HK-2 (cell line): ENCODE data around the gene RAB8A.
"Not testable (repeated sequence)": the region's sequence is repeated elsewhere in the genome, so short reads cannot be mapped to it uniquely, and the experiment has no call there.

ENCODE experiments used
- DNase-seq: peaks from one replicate; pipeline ENCODE4 v3.0.0-alpha.2; 2018; ENCODE audit not compliant: unreplicated experiment

RAB8A gene

DNA sequence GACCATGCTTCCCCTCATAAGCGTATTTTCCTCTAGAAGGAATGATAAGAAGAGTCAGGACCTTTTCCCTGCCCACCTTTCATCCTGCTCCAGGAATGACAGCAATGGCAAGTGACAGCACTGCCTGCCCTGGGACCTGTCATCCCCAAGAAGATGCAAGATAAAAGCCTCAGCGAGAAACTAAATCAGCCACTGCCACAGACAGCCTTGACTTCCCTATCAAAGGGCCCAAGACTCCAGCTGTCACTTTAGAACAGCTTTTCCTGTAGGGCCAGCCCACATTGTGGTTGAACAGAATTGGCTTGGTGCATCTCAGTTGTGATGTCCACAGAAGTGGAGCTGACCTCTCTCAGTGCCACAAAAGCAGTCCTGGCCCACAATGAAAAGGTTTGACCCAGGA lies 1.1 kb downstream of the RAB8A start:
- DNase-seq: no peak

- DNase-seq: no peak
Measured at GRCh38 chr19:16113727-16114126, 2.0 kb downstream of the RAB8A start.

GRCh38 chr19:16115301-16116039 lies 3.8 kb downstream of the RAB8A start:
- no peak for DNase-seq

- no peak for DNase-seq
Measured at GRCh38 chr19:16116067-16116466, 4.4 kb downstream of the RAB8A start.

DNA sequence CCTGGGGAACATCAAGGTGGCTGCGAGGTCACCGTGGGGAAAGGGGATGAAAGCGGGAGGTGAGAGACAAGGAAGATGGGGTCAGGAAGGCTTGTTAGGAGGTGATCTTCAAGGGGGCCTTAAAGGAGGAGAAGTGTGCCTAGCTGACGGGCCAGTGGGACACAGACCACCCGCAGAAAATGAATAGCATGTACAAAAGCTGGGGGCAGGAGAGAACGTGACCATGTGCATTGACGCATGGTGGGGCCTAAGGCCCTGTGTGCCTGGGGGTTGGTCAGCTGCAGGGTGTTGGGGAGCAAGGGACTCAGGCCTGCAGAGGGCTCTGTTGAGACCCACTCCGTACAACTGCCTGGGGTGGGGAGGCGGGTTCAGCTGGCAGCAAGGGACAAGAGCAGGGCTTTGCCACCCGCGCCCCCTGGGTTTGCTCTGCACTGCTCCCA lies 5.9 kb downstream of the RAB8A start:
- DNase-seq: no peak

DNA sequence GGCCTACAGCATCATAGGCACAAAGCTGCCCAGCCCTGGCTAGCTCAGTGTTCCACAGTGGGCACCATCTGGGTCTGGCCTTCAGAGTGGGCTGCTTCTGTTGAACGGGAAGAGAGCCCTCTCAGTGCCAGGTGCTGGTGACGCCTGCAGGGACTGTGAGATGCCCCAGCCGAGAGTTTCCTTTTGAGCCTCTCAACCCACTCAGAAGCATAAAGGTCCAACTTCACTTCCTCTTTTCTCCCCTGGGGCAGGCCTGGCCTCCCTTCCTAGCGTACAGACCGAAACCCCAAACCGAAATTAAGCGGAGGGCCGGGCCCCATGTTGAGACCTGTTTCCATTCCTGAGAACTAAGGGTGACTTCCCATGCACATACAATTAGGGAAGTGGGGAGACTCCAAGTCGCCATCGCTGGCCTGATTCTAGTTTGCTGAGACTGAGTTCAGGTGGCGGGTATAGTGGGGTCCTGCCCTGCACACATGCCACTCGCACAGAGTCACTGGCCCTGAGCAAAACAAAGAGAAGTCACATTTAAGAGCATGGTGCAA lies 6.9 kb downstream of the RAB8A start:
- no peak for DNase-seq

- not testable (repeated sequence) for DNase-seq
Measured at GRCh38 chr19:16119075-16119857, 7.6 kb downstream of the RAB8A start.

DNA sequence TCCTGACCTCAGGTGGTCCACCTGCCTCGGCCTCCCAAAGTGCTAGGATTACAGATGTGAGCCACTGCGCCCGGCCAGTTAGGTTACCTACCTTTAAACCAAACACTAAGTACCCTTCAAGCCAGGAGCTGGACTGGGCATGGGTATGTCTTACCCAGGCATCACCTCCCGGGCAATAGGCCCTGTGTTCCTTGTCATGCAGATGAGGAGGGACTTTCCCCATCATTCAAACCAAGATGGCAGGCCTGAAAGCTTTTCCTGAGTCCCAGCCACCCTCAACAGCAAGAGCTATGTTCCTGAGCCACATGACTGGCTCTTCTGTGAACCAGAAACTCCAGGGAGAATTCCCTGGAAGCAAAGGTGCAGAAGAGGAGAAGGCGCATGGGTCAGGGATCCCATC lies 9.5 kb downstream of the RAB8A start:
- DNase-seq: no peak

- DNase-seq: no peak
Measured at GRCh38 chr19:16121967-16122366, 10.3 kb downstream of the RAB8A start.

GRCh38 chr19:16124953-16125352 lies 13.3 kb downstream of the RAB8A start:
- no peak for DNase-seq

- no peak for DNase-seq
Measured at GRCh38 chr19:16125737-16126495, 14.2 kb downstream of the RAB8A start.

DNA sequence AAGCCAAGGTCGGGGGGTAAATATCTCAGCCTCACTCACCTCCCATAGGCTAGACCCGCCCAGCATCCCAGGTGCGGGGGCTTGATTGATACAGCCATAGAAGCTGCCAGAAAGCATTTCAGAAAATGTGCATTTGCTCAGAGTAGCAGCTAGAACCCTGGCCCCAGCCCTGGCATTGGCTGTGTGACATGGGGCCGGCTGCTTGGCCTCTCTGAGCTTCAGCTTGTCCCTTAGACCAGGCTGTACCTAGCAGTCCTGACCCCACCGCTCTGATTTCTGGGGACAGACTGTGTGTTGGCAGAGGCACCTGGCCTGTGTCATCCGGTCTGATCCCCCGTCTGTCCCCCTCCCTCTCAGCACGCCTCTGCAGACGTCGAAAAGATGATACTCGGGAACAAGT lies 15.4 kb downstream of the RAB8A start:
- DNase-seq: no peak

GRCh38 chr19:16127776-16128371 lies 16.2 kb downstream of the RAB8A start:
- no peak for DNase-seq

GRCh38 chr19:16131648-16132047 lies 20.0 kb downstream of the RAB8A start:
- DNase-seq: no peak

DNA sequence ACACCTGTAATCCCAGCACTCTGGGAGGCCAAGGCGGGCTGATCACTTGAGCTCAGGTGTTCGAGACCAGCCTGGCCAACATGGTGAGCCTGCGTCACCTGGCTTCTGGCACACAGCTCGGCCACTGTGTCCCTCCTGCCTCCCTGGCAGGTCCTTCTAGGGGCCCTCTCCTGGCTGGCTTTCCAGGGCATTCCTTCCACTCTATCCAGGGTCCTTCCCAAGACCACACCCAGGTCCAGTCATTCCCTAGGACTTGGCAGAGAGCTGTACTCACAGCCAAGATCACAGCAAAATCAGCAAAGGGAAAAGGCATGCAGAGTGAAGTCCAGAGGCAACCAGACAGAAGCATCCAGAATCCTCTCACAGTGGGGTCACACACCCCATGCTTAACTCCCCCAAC lies 22.1 kb downstream of the RAB8A start:
- no peak for DNase-seq

DNA sequence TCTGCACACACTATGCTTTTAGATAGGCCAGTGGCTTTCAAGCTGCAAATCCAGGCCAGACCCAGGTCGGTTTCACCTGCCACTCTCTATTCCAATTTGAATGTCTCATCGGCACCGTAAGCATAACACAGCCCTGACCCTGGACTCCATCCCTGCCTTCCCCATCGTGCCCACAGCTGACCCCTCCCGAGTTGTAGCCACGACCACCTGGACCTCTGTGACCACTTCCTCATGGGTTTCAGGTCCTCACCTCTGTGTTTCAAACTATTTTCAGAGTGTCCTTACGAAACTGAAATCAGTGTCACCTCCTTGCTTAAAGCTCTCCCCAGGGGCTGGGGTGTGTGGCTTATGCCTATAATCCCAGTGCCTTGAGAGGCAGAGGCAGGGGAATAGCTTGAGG lies 22.8 kb downstream of the RAB8A start:
- DNase-seq: no peak

DNA sequence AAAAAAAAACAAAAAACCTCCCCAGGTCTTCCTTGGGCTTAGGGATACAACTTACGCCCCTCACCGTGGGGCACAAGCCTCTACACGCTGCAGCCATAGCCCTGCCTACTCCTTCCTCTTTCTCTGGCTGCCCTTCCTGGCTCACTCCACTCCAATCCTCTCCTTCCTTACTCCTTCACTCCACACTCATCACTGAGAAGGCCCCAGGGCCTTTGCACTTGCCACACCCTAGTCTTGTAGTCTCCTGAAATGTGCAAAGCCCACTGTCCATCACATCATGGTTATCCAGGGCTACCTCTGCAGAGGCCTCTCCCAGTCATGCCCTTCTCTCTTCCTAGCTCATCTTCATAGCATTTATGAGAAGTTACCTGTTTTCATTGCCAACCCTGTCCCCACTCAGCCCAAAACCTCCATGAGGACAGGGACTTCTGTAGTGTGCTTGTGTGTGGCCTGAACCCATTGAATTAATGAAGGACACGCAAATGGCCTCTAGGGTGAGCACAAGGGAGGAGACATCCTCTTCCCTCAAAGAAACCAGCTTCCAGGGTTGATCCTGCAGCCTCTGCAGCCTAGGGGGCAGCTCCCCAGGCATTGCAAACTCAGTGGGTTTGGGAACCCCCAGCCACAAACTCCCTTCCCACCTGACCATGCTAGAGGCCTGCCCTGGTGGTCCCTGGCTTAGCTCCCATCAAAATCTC lies 23.9 kb downstream of the RAB8A start:
- DNase-seq: no peak

DNA sequence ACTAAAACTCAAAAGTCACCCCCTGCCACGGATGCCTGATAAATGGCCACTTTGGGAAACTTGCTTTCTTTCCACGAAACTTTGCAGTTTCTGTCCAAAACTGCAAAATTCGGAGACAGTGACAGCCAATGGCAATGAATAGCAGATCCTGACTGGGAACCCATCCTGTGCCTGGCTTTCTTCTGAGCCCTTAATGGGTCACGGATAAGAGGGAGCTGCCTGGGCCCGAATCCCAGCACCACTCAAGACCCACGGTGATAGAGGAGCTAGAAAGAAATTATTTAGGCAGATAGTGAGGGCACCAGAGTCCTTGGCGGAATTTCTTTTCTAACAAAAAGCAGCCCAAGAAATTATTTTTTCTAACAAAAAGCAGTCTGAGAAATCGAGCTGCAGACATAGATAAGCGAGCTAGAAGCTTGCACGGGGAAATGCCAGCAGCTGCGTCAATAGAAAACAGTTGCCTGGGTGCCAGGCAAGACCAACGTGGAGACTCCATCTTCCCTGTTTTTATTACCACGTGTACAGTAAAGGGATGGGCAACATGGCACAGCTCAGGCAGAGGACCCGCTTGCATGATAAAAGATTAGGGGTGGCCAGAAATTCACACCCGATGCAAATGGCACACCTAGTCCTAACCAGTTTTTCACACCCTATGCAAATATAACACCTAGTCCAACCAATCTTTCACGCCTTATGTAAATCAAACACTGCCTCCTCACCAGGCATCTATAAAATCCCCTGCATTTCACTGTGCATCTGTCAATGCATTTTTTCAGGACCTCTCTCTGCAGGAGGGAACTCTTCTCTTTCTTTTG lies 24.7 kb downstream of the RAB8A start:
- DNase-seq: no peak

GRCh38 chr19:16139752-16140151 lies 28.1 kb downstream of the RAB8A start:
- DNase-seq: no peak

DNA sequence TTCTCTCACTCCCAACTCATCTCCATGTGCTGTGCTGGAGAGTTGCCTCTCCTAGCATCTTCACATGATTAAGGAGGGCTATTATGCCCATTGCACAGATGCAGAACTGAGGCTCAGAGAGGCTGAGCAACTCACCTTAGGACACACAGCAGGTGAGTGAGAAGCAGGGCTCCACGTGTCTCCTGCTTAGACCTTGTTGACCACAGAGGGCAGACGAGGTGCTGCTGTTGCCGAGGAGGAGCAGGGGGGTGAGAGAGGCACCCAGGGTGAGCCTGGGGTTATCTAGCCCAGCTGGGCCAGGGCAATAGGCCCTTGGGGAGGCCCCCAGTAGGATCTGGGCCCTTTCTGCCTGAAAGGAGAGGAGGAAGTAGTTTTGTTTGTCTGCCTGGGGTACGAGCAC lies 29.4 kb downstream of the RAB8A start:
- DNase-seq: no peak
